T-helper 1 cell (primary cell): ENCODE measurements around the gene PEX3.
A peak's percentile ranks its signal among the peaks of the same experiment; 100 is the strongest.
"Not testable (repeated sequence)": the region's sequence is repeated elsewhere in the genome, so short reads cannot be mapped to it uniquely, and the experiment has no call there.

ENCODE experiments used
- DNase-seq, 5 donors: peaks; one replicate each; pipeline ENCODE4 v3.0.0-alpha.2; 2012 to 2020

The PEX3 gene

DNA sequence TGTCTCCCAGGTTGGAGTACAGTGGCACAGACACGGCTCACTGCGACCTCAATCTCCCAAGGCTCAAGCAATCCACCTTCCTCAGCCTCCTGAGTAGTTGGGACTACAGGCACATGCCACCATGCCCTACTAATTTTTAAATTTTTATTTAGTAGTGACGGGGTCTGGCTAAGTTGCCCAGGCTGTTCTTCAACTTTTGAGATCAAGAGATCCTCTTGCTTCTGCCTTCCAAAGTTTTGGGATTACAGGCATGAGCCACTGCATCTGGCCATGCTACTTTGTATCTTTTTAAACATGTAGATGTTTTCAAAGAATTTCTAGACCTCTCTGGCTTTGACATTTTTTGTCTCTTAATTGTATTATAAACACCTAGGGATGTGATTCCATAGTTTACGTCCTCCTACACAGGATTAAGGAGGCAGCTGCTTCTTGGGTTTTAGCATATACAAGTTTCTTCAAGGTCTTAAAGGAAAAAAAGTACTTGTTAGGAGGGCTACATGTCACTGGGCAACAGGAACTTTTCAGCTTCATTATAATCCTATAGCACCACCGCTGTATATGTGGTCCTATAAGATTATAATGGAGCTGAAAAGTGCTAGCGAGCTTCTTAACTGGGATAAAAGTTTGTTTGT, 1.4 kb upstream of the PEX3 start:
- no peak for DNase-seq

- DNase-seq = peak in 4 of 5 donors; percentile 8 to 45 (median 27)
These were observed 722 bp upstream of the PEX3 start for GRCh38 chr6:143449714-143450452.

GRCh38 chr6:143451531-143451930, 926 bp downstream of the PEX3 start:
- DNase-seq = no peak

DNA sequence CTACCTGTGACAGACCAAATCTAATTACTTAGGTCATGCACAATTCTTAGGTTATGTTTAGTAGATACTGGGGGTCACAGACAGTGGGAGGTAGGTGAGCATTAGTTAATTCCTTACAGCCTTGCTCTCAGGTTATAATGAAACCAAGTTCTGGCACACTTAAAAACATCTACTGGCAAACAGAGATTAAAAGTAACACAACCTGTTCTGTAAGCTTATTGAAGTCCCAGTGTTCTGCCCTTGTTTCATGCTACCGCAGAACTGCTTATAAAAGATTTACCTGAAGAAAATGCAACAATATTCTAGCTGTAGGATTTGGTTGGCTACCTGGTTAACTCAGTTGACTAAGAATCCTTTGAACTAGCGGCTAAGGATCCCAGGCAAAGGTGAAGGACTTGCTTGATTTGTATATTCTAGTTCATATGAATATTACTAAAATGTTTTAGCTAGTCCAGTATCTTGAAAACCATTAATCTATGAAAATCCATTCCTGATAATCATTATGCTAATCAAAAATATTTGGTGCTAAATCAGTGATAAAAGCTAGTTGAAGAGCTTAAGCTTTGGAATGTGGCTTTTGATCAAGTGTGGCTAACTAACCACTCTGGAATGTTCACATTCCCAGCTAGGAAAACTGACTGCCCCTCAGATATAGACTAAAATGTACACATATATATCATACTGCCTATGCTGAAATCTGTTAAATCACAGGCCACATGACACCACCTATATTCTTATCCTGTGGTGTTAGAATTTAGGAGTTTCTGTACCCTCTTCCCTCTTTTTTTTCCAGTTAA, 7.2 kb downstream of the PEX3 start:
- no peak for DNase-seq

- DNase-seq = no peak
These were observed 14.9 kb downstream of the PEX3 start for GRCh38 chr6:143465546-143465945.

- DNase-seq = no peak
These were observed 17.4 kb downstream of the PEX3 start for GRCh38 chr6:143468026-143468425.

- DNase-seq = not testable (repeated sequence)
These were observed 18.2 kb downstream of the PEX3 start for GRCh38 chr6:143468823-143469222.

DNA sequence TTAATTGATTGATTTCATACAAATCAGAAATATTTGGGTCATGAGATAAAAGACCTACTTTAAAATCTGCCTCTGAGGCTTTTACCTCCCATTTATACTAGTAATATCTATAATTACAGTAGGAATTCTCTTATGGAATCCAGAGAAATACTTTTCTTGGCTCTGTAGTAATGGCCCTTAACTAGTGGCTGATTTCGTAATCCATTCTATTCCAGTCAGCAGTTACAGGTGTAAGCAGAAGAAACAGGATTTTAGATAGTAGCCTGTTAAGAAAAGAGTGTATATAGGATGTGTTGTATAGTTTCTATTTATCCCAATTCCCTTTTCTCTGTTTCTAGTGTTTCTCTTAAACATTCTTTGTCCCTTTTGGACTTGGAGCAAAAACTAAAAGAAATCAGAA, 21.2 kb downstream of the PEX3 start:
- DNase-seq = no peak

DNA sequence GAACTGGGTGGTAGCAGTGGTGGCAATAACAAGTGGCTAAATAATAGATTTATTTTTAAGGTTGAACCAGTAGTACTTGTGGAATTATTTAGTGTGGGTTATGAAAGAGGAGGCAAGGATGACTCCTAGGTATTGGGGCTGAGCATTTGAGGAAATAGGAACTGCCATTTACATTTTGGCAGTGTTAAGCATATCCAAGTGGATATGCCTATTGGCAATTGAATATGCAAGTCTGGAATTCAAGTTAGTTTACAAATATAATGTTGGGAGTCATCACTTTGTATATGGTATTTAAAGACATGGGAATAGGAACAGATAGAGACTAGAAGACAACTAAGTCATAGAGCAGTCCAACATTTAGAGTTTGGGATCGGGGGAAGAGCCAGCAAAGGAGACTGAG, 25.9 kb downstream of the PEX3 start:
- no peak for DNase-seq

DNA sequence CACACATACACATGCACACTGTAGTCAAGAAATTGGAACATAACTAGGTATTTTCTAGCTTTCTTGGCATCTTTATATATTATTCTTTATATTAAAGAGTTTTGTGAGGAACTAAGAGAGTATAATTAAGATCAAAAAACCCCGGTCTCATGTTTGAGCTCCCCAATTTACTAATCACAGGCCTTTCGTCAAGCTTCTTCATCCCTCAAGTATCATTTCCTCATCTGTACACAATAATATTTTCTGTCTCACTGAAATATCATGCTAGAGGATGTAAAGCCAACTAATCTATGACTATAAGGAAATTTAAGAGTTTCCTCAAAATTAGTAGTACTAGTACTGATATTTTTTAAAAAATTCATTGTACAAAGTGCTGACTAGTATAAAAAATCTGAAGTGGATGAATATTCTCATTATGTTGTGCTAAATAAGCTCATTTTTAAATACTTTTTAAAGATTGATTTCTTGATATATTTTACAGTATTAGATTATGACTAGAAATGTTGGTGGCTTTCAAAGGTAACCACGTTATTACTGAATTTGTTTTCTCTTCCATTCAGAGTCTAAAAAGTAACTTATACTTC, 28.0 kb downstream of the PEX3 start:
- no peak for DNase-seq

- no peak for DNase-seq
These were observed 32.0 kb downstream of the PEX3 start for GRCh38 chr6:143482593-143482992.

GRCh38 chr6:143485967-143486366, 35.4 kb downstream of the PEX3 start:
- no peak for DNase-seq

GRCh38 chr6:143486752-143487151, 36.1 kb downstream of the PEX3 start:
- DNase-seq = no peak

- no peak for DNase-seq
These were observed 39.6 kb downstream of the PEX3 start for GRCh38 chr6:143490244-143490643.

GRCh38 chr6:143490775-143491174, 40.2 kb downstream of the PEX3 start:
- DNase-seq = no peak

GRCh38 chr6:143496974-143497373, 46.4 kb downstream of the PEX3 start:
- DNase-seq = no peak

DNA sequence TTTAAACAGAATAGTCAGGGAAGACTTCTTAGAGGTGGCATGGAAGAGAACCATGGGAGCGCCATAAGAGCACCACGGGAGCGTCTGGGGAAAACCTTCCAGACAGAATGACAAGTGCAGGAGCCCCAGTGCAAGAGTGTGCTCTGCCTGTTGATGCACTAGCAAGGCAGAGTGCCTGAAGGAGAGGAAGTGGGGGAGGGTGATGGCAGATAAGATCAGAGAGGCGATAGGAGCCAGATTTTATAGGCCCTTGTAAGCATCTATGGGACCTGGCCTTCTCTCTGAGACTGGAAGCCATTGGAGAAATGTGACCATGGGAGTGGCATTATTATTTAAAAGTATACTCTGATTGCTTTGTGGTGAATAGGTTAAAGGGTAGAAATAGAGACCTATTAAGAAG, 47.8 kb downstream of the PEX3 start:
- peak in 1 of 5 donors; percentile 17 for DNase-seq

DNA sequence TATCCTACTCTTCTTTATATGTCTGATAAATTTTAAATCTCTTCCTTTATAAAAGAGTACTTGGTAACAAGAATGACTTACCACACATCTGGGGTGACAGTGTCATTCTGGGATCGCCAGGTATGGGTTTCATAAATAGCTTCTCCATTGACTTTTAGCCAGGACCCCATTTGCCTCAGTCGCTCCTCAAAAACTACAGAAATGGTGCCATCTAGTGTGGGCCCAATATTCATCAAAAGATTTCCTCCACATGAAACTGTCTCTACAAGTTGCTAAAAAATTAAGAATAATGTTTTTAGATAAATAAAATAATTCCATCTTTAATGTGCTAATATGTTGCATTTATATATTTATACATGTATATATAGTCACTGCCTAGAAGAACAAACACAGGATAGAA, 51.2 kb downstream of the PEX3 start:
- no peak for DNase-seq

DNA sequence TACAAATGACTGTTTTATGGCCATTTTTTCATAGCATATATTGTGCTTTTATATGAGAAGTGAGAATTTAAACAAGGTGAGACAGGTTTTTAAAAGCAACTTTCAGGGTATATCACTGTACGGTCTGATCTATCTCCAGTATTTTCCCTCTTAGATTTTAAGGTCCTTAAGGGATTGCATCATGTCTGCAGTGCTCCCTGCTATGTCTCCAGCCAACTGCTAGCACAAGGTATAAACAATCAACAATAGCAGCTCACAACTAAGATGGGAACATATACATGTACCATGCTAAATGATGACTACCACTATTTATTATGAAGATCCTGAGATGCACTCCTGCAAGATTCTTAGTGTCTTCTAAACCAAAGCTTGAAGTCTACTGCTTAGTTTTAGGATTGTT, 53.8 kb downstream of the PEX3 start:
- no peak for DNase-seq

GRCh38 chr6:143505111-143505510, 54.5 kb downstream of the PEX3 start:
- DNase-seq = no peak

GRCh38 chr6:143505537-143505936, 54.9 kb downstream of the PEX3 start:
- DNase-seq = no peak

DNA sequence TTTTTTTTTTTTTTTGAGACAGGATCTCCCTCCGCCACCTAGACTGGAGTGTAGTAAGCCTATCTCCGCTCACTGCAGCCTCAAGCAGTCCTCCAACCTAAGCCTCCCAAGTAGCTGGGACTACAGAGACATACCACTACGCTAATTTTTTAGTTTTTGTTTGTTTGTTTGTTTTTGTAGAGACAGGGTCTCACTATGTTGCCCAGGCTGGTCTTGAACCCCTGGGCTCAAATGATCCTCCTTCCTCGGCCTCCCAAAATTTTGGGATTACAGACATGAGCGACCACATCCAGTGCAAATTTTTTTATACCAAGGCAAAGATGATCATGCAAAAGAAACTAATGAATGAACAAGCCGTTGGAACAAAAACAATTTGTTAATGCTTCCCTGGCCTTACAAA, 55.6 kb downstream of the PEX3 start:
- DNase-seq = no peak

- no peak for DNase-seq
These were observed 56.0 kb downstream of the PEX3 start for GRCh38 chr6:143506620-143507019.
